ENCODE results near the gene TMA16. TPM values are rescaled to one million over a fixed set of nuclear protein-coding genes. Genes with fewer than 3 reads are reported as not detected.

Gene TMA16
- polyA plus RNA-seq, 1 donor = 24.7 TPM

- no peak overlapping the region for H3K27ac ChIP-seq (ENCODE audit: low read length)
- no peak for DNase-seq
- H3K36me3 ChIP-seq (ENCODE audit: control insufficient read depth, insufficient read depth, low read length) = no peaks in the 10 kb centered on the region
- H3K4me1 ChIP-seq (ENCODE audit: control insufficient read depth, insufficient read depth, low read length) = no peaks in the 10 kb centered on the region
- H3K4me3 ChIP-seq (ENCODE audit: low read length) = no peak overlapping the region
- H3K9me3 ChIP-seq (ENCODE audit: control insufficient read depth, low read depth, low read length) = no peaks in the 10 kb centered on the region
- no CpG with 5 or more reads among the region's 2 CpGs for WGBS (ENCODE audit: insufficient coverage, low lambda C conversion rate)
- H3K27me3 ChIP-seq (ENCODE audit: control insufficient read depth, insufficient read depth, low read length) = no peaks in the 10 kb centered on the region
Measured at GRCh38 chr4:163556177-163556576, 61.7 kb downstream of the TMA16 start.

- Histone ChIP-seq H3K4me1 (ENCODE audit: control insufficient read depth, insufficient read depth, low read length) (no peaks in the 10 kb centered on the region), H3K27me3 (ENCODE audit: control insufficient read depth, insufficient read depth, low read length) (no peaks in the 10 kb centered on the region), H3K9me3 (ENCODE audit: control insufficient read depth, low read depth, low read length) (no peaks in the 10 kb centered on the region), H3K4me3 (ENCODE audit: low read length) (no peak overlapping the region), H3K36me3 (ENCODE audit: control insufficient read depth, insufficient read depth, low read length) (no peaks in the 10 kb centered on the region), H3K27ac (ENCODE audit: low read length) (no peak overlapping the region)
- DNase-seq = no peak
- 93% methylated on average over 2 of the region's 5 CpGs for WGBS (ENCODE audit: insufficient coverage, low lambda C conversion rate)
Measured at GRCh38 chr4:163556650-163557391, 62.3 kb downstream of the TMA16 start.

- WGBS (ENCODE audit: insufficient coverage, low lambda C conversion rate) = 33% methylated on average over 1 of the region's 6 CpGs
- no peak overlapping the region for H3K4me3 ChIP-seq (ENCODE audit: low read length)
- H3K9me3 ChIP-seq (ENCODE audit: control insufficient read depth, low read depth, low read length) = no peaks in the 10 kb centered on the region
- H3K4me1 ChIP-seq (ENCODE audit: control insufficient read depth, insufficient read depth, low read length) = no peaks in the 10 kb centered on the region
- no peak overlapping the region for H3K27ac ChIP-seq (ENCODE audit: low read length)
- no peaks in the 10 kb centered on the region for H3K27me3 ChIP-seq (ENCODE audit: control insufficient read depth, insufficient read depth, low read length)
- DNase-seq = peak in 1 of 2 donors; percentile 31
- H3K36me3 ChIP-seq (ENCODE audit: control insufficient read depth, insufficient read depth, low read length) = no peaks in the 10 kb centered on the region
Measured at GRCh38 chr4:163558539-163559044, 64.1 kb downstream of the TMA16 start.

- WGBS (ENCODE audit: insufficient coverage, low lambda C conversion rate) = no CpG with 5 or more reads among the region's 2 CpGs
- Histone ChIP-seq H3K9me3 (ENCODE audit: control insufficient read depth, low read depth, low read length) (no peaks in the 10 kb centered on the region), H3K27ac (ENCODE audit: low read length) (no peak overlapping the region), H3K4me1 (ENCODE audit: control insufficient read depth, insufficient read depth, low read length) (no peaks in the 10 kb centered on the region), H3K4me3 (ENCODE audit: low read length) (no peak overlapping the region), H3K27me3 (ENCODE audit: control insufficient read depth, insufficient read depth, low read length) (no peaks in the 10 kb centered on the region), H3K36me3 (ENCODE audit: control insufficient read depth, insufficient read depth, low read length) (no peaks in the 10 kb centered on the region)
- DNase-seq = no peak
Measured at GRCh38 chr4:163562496-163562895, 68.0 kb downstream of the TMA16 start.

GRCh38 chr4:163563592-163563991 is 69.1 kb downstream of the TMA16 start:
- Histone ChIP-seq H3K27me3 (ENCODE audit: control insufficient read depth, insufficient read depth, low read length) (no peaks in the 10 kb centered on the region), H3K27ac (ENCODE audit: low read length) (no peak overlapping the region), H3K36me3 (ENCODE audit: control insufficient read depth, insufficient read depth, low read length) (no peaks in the 10 kb centered on the region), H3K4me3 (ENCODE audit: low read length) (no peak overlapping the region), H3K9me3 (ENCODE audit: control insufficient read depth, low read depth, low read length) (no peaks in the 10 kb centered on the region), H3K4me1 (ENCODE audit: control insufficient read depth, insufficient read depth, low read length) (no peaks in the 10 kb centered on the region)
- WGBS (ENCODE audit: insufficient coverage, low lambda C conversion rate) = no CpG with 5 or more reads among the region's 6 CpGs
- DNase-seq = no peak

- no peak overlapping the region for H3K27ac ChIP-seq (ENCODE audit: low read length)
- DNase-seq = no peak
- no peaks in the 10 kb centered on the region for H3K27me3 ChIP-seq (ENCODE audit: control insufficient read depth, insufficient read depth, low read length)
- no peak overlapping the region for H3K4me3 ChIP-seq (ENCODE audit: low read length)
- H3K9me3 ChIP-seq (ENCODE audit: control insufficient read depth, low read depth, low read length) = no peaks in the 10 kb centered on the region
- WGBS (ENCODE audit: insufficient coverage, low lambda C conversion rate) = 100% methylated on average over 2 of the region's 2 CpGs
- H3K36me3 ChIP-seq (ENCODE audit: control insufficient read depth, insufficient read depth, low read length) = no peaks in the 10 kb centered on the region
- H3K4me1 ChIP-seq (ENCODE audit: control insufficient read depth, insufficient read depth, low read length) = no peaks in the 10 kb centered on the region
Measured at GRCh38 chr4:163564221-163564720, 69.8 kb downstream of the TMA16 start.

- no peaks in the 10 kb centered on the region for H3K36me3 ChIP-seq (ENCODE audit: control insufficient read depth, insufficient read depth, low read length)
- no peaks in the 10 kb centered on the region for H3K4me1 ChIP-seq (ENCODE audit: control insufficient read depth, insufficient read depth, low read length)
- no peak overlapping the region for H3K4me3 ChIP-seq (ENCODE audit: low read length)
- H3K27me3 ChIP-seq (ENCODE audit: control insufficient read depth, insufficient read depth, low read length) = no peaks in the 10 kb centered on the region
- WGBS (ENCODE audit: insufficient coverage, low lambda C conversion rate) = 57% methylated on average over 2 of the region's 5 CpGs
- no peak overlapping the region for H3K27ac ChIP-seq (ENCODE audit: low read length)
- no peak for DNase-seq
- H3K9me3 ChIP-seq (ENCODE audit: control insufficient read depth, low read depth, low read length) = no peaks in the 10 kb centered on the region
Measured at GRCh38 chr4:163565226-163566135, 71.0 kb downstream of the TMA16 start.

GRCh38 chr4:163566257-163566796 is 71.8 kb downstream of the TMA16 start:
- Histone ChIP-seq H3K36me3 (ENCODE audit: control insufficient read depth, insufficient read depth, low read length) (no peaks in the 10 kb centered on the region), H3K4me3 (ENCODE audit: low read length) (no peak overlapping the region), H3K27ac (ENCODE audit: low read length) (no peak overlapping the region), H3K4me1 (ENCODE audit: control insufficient read depth, insufficient read depth, low read length) (no peaks in the 10 kb centered on the region), H3K9me3 (ENCODE audit: control insufficient read depth, low read depth, low read length) (no peaks in the 10 kb centered on the region), H3K27me3 (ENCODE audit: control insufficient read depth, insufficient read depth, low read length) (no peaks in the 10 kb centered on the region)
- no CpG with 5 or more reads among the region's 4 CpGs for WGBS (ENCODE audit: insufficient coverage, low lambda C conversion rate)
- DNase-seq = peak in 1 of 2 donors; percentile 60

GRCh38 chr4:163568843-163569242 is 74.4 kb downstream of the TMA16 start:
- WGBS (ENCODE audit: insufficient coverage, low lambda C conversion rate) = no CpG with 5 or more reads among the region's 2 CpGs
- Histone ChIP-seq H3K4me3 (ENCODE audit: low read length) (no peak overlapping the region), H3K27ac (ENCODE audit: low read length) (no peak overlapping the region), H3K4me1 (ENCODE audit: control insufficient read depth, insufficient read depth, low read length) (no peaks in the 10 kb centered on the region), H3K36me3 (ENCODE audit: control insufficient read depth, insufficient read depth, low read length) (no peaks in the 10 kb centered on the region), H3K9me3 (ENCODE audit: control insufficient read depth, low read depth, low read length) (no peaks in the 10 kb centered on the region), H3K27me3 (ENCODE audit: control insufficient read depth, insufficient read depth, low read length) (no peaks in the 10 kb centered on the region)
- no peak for DNase-seq

Data from large intestine (tissue), 3 donors.